ENCODE data around the gene CSRP3.

Gene CSRP3

DNA sequence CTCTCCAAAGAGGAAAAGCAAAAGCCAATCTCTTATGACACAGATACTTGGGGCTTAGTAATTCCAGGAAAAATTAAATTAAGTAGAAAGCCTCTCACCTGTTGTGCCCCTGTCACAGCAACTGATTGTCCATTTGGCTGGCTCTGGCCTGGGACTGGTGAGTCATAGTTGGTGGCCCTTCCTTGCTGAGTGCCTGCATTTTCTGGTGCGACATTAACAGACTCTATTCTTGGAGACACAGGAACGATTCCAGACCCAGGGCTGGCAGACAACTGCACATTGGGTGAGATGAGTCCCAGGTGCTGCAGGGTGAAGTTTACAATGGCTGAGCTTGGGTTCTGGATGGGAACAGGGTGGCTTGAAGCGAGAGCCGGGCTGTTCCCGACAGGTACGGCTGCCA is 23.3 kb upstream of the CSRP3 start:
- DNase-seq, result no peak

DNA sequence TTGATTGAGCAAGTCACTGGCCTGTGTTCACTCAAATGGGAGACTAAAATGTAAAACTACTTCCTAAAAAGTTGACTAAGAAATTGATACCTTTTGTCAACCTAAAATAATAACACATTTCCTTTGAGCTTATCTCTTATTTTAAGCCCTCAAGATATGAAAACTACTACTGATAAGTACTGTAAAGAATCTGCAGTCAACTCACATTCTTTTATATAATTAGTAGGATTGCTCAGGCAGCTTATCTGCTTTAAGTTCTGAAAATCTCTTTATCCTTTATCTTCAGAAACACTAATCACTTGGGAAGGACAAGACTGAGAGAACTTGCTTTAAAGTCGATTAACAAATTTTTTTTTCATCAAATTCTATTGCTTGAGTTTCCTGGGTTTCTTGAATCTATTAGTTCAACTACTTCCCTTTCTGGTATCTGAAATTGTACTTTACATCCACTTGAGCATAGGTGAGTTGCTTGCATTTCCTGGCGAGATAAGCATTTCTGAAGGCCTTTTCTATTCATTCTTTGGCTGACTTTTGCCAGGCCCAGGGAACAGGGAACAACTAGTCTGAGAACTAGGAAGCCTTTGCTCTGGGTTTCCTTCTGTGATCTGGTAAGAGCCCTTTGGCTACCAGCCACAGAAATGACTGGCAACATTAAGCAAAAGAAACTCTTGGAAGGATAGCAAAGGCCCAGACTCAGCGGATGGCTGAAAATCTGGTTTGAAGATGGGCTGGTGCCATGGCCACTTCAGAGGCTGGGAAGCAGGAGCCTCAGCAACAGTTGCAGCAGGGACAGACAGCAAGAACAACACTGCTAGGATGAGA is 19.3 kb upstream of the CSRP3 start:
- DNase-seq, result no peak

DNA sequence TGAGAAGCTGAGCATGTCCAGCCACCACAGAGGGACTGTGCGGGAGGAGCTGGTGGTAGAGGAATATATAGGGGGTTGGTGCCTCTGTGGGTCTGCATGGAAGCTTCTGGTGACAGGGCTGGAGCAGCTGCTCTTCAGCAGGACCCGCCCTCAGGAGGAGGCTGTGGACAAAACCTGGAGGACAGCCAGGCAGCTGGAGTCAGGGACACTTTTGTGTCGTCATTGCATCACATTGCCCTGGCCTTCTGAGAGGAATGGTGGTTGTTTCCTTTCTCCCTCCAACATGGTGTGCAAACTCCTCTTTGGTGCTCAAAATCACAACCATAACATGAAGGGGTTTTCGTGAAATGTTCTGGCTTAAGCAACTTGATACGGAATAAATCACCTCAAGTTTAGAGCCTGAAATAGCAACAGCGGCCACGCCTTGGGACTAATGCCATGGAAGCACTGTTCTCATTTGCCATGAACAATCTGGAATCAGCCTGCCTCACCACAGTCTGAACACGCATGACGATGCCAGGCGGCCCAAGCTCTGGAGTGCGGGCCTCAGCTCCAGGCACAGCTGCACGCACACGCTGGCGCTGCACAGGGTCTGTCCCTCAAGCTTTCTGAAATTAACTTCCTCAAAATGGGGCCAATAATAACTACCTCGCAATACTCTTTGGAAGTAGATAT is 17.1 kb upstream of the CSRP3 start:
- no peak for DNase-seq

DNA sequence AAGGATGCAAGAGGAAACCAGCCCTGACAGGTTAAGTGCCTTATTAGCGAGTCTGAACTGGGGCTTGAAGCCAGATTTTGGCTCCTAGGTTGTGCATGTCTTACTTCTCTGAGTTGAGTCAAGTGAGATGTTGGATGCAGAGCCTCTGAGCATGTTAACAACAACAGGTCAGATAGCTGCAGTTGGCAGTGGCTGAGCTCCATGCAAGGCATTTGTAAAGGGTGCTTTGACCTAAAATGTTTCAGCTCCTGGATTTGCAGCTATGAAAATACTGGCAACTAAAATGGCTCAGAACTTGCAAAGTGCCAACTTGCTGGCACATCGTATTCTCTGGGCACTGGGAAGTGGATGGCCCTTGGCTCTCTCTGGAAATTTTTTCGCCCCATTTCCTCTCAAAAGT is 16.4 kb upstream of the CSRP3 start:
- no peak for DNase-seq

DNA sequence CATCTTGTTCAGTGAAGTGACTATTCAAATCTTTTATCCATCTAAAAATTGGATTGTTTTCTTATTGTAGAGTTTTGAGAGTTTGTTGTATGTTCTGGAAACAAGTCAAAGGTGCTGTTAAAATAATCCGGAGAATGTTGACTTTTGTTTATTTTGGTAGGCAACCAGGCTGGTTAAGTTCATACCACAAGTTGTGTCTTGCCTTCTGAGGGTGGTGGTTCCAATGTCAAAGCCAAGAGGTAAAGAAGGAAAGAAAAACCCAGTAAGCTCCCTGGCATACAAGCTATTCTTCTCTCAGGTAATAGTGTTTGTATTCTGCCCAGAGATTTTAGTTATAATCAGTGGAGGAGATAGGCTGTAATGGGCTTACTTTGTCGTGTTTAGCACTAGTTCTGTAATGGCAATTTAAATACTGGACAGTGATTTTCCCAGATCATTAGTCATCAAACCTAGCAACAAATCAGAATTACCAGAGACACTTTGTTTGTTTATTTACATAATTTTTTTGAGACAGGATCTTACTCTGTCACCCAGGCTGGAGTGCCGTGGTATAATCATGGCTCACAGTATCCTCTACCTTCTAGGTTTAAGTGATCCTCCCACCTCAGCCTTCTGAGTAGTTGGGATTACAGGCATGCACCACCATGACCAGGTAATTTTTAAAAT is 15.1 kb upstream of the CSRP3 start:
- no peak for DNase-seq

DNA sequence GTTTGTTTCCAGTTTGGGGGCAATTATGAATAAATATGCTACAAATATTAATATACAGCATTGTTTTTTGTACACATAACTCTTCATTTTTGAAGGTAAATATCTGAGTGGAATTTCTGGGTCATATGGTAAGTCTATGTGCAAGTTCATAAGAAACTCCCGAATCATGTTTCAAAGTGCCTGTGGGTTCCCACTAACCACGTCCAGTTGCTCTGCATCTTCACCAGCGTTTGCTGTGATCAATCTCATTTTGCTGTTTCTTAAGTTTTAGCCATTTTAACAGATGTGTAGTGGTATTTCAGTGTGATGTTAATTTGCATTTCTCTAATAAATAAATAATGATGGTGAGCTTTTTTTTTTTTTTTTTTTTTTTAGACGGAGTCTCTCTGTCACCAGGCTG is 14.2 kb upstream of the CSRP3 start:
- DNase-seq, result no peak

DNA sequence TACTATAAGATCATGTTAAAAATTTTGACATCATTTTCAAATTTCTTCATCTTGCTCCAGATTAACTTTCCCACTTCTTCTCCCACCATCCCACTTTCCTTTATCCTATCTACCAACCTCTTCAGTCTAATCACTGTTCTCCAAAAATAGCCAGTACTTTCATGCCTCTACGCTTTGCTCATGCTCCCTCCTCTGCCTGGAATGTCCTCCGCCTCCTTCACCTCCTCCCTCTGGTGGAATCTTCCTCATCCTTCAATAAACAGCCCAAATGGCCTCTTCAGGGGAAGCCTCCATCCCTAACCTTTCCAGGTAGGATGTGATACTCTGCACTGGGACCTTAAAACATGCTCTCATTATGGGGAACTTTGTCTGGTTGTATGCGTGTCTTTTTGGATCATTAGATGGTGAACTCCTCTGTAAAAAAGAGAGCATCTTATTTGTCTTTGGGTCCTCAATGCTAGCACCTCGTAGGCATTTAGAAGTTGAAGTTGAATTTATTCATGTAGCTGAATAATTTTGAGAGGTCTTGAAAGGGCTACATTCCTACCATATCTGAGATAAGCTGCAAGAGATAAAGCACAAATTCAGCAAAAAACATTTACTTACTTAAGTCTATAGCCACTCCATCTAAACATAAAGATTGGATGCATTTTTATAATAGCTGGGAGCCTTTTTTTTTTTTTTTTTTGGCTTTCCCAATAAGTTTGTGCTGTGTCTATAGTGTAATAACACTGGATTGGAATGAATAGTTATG is 8.0 kb upstream of the CSRP3 start:
- DNase-seq, result no peak

DNA sequence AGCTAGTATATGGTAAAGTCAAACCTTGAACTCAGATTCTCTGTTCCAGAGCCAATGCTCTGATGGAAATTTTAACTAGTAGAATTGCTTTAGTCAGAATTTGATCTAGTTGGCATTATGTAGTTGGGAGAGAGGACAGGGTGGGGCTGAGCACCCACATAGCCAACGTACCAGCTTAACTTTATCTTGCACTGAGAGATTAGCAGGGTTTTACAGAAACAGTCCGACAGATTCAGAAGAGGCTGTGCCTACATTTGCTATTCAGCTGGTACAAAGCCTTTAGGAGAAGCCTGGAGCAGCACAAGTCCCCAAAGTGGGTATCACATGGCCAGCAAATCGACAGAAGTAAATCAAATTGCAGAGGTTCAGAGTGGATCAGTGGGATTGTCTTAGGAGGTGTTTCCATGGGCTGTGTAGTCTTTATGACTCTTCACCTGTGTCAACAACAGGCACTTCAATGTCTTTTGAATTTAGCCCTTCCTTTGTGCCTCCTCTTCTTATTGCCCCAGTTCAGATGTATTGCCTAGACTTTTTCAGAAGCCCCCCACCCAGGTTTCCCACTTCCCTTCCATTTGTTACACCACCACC is 7.3 kb upstream of the CSRP3 start:
- DNase-seq, result no peak

DNA sequence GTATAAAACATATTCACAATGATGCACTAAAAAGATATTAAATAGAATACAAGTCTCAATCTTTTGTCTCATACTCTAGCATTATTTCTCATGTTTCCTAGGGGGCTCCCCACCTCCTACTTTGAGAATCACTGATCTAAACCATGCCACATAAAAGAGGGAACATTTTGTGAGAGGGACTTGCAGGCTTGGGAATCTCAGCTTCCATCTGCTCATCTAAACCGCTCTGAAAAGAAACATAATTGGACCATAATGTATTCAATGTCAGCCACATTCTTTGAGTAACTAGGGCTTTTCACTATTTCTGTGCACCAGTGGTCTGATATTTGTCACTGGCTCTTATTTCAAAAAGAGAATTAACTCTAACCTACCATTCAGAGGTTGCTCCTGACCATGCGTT is 6.4 kb upstream of the CSRP3 start:
- DNase-seq, result no peak

DNA sequence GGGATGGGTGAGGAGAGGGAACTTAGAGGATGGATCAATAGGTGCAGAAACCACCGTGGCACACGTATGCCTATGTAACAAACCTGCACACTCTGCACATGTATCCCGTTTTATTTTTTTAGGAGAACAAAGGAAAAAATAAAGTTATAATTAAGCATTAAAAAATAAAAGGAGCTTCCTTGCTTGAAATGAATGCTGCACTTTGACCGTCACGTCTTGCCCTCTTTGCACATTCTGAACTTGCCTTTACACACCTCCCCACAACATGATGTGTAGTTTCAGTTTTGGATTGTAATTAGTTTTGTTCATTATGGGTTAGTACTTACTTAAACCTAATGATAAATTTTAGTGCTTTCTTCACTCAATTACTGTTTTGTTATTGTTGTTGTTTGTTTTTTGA is 3.1 kb upstream of the CSRP3 start:
- DNase-seq, result no peak

DNA sequence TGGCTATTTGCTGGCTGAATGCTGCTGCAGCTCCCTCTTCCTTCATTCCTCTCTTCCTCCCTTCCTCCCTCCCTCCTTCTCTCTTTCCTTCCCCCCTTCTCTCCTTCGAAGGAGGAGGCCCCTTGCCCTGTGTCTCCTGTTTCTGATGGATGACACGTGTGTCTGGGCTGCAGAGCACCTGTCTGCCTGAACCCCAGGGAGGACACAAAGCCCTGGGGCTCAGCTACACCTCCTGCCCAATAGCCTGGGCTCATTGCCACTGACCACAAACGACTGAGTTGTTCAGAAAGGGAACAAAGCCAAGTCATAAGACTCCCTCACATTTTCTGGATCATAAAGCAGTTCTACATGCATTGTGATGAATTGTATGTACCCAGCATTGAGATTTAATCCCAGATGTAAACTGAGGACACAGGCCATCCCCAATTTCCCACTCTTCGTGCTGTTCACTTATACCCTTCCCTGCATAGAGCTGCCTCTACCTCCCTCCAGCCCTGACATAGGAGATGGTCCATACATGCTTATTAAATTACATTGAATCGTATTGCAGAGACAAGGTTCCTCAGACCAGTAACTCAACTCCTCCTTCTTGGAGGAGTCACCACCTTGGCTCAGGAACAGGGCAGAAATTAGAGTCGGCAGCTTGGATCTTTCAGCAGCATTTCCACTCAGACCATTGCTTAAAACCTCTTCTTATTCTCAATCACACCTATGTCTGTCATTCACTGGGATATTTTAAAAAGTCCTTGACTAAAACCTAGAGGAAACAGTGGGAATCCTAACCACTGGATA is 1.2 kb downstream of the CSRP3 start:
- no peak for DNase-seq

DNA sequence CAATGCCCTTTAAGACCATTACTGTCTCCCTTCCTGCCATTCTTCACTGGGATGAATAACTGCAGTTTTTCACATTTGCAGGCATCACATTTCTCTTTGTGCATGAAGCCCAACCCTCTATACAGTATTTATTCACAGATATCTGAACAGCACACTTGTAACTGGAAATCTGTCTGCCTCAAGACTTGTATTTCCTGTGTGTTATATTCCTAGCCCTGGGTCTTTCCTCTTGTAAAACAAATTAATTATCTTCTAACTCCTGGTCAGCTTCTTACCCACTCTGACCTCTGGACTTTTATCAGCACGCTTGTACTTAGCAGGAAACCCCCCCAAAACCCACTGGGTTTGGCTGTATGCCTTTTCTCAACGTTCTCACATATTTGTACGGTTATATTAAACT is 2.0 kb downstream of the CSRP3 start:
- no peak for DNase-seq

DNA sequence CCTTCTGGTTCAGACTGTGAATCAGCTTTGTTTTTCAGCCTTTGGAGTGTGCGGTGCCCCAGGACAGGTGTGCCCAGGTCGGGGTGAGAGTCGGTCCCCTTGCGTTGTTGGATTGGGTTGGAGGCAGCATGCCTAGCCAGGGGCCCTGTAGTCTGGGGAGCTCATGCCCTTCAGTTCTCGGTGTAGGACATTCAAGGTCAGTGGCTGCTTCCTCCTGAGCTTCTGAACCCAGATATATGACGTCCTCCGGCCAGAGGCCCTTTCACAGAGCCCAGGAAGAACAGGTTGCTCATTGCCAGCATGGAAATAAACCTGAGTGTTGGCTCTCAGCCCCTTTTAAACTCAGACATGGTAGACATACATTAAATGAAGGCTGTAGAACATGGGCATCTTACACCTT is 2.7 kb downstream of the CSRP3 start:
- no peak for DNase-seq

DNA sequence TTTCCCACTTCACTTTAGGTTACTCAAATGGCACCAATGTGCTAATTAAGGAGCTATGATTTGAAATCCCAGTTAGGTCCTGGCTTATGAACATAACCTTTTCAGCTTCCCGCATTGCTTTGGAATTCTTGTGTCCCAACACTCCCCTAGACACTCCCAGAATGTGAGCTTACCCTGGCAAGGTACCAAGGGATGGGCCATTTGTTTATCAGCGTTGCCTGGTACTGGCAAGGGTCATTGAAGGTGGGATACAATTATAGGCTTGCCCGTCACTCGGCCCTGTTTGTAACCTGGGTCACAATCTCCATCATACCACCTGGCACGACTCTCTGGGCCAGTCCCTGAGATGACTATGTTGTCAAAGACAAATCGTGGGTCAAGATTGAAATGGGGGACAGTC is 5.4 kb downstream of the CSRP3 start:
- DNase-seq, result no peak

DNA sequence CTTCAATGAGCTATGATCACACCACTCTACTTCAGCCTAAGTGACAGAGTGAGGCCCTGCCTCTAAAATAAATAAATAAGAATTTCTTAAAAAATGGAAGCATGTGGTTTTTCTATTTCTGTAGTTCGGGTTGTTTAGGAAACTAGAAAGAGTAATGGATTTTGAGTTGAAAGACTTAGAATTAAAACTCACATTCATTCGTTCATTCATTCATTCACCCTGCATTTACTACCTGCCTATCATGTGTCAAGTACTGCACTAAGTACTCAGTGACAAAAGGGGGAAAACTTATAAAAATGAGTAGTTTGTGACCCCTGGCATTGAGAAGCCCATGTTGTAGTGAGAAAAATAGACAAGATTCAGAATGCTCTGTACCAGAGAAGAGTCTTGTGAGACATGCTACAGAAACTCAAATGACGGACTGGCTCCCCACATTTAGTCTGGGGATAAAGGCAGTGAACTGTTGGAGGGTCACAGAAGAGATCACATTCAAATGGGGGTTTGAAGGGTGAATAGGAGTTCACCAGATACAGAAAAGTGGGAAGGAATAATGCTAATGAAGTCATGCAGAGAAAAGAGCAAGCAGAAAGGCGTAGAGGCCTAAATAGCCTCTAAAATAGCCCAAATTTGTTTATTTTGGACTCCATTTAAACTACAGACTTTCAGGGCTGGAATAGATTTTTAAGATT is 7.0 kb downstream of the CSRP3 start:
- DNase-seq, result no peak

DNA sequence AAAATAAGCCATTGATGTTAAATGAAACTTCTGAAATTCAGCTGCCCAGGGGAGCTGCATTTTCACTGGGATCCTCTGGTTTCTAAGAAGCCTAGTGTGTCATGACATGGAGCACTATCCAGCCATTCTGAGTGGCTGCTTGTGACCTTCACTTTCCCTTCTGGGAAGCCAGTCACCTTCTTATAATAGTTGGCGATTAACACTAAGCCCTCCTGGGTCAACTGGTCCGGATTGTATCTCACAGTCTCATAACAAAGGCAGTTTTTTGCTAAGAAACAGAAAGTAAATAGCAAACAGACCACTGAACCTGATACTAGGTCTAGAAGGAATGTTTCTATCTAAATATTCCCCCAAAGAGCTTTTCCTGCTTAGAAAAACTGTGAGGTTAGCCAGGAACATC is 7.9 kb downstream of the CSRP3 start:
- DNase-seq, result no peak

DNA sequence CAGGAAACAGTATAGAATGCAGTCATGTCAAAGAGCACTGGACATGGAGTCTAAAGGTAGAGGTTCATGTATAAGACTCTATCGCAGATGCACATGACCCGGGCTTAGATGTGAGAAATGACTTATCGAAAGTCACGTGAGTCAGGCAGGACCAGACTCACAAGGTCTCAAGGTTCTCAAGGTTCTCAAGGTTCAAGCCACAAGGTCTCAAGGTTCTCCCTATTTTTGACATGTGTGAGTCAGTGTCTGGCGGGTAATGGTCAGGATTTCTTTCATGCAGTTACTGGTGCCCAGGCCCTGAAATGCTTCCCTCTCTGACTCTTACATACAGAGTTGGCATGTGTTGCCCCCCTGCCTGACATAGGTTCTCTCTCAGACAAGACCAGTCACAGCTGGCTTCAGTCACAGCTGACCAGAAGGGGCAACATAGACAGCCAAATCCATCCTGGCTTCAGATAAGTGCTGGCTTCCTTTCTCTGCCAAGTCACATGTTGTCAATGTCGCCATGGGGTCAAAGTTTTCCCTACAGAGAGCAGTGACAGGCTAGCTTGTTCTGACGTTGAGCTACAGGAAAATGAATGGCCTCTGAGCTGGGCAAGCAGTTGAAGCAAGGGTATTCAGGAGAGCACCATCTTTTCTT is 10.1 kb downstream of the CSRP3 start:
- no peak for DNase-seq

DNA sequence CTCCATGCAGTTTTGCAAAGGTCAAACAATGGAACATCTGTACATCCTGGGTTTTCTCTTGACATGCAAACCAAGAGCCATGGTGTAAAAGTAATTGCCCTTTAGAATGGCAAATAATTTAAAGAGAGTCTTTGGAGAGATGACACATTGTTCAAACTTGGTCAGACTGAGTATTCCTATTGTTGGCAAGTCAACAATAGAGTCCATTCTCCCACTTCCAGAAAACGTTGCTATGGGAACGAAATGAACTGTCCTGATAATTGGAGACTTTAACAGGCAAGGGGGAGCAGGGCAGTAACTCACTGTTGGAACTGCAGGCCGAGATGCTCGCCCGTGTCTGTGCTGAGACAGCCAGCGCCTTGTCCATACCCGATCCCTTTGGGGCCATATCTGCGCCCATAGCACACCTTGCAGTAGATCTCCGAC is 13.9 kb downstream of the CSRP3 start:
- DNase-seq, result no peak

DNA sequence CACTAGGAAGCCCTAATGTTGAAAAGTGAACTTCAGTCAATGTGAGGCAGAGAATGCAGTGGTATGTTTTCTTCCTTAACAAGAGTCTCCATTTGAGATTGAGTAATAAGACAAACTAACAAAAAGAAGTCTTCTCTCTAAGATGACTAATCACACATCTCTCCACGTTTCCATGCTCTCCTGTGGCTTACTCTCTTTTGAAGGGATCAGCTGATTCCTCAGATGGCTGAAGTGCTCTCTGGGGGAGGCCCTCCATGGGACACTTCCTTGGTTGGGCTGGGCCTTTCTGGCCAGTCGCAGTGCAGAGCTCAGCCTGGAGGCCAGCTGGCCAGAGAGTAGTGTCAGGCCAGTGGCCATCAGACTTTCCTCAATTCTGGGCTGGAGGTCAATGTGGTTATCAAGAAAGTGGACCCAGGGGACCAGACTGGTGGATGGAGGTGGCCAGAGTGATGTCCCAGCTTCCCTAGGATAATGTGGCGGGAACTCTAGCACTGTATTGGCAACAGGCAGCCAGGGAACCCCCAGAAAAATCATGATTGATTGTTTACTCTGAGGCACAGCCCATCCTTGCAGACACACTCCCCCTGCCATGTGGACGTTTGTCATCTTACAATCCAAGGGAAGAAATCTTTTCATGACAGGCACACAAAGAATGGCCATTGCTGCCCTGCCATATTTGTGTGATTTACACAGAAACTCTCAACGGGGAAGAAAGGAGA is 14.5 kb downstream of the CSRP3 start:
- DNase-seq, result no peak

DNA sequence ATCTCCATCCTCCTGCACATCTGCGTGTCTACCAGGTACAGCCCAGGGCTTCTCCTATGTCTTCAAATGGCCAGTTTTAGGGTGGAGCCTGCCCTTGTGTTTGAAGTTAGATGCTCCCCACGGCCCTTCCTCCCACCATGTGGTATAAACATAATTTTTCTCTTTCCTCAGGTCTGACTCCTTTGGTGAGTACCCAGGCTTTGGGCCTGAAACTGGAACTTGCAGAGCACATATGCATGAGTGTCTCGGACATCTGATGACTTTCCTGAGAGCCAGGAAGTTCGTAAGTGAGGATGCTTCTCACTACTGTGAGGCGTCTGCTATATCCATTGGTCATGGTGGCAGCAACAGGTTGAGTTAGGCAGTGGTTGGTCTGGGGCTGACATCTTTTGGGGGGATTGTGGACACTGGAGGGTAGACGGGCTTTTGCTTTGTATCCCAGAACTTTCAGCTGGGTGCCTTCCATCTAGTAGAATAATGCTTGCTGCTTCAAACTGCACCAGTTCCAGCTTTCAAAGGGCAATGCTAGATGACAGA is 16.2 kb downstream of the CSRP3 start:
- no peak for DNase-seq

All from CD4-positive, alpha-beta T cell treated with Interferon gamma for 1 hour (primary cell).